ENCODE data around the gene MARVELD2. TPM values are rescaled to one million over a fixed set of nuclear protein-coding genes. Genes with fewer than 3 reads are reported as not detected.

MARVELD2 gene
- total RNA-seq, 1 experiment from 2014 or later, result 12.5 TPM

GRCh38 chr5:69491027-69491426 lies 76.1 kb downstream of the MARVELD2 start:
- no peak overlapping the region for H3K4me3 ChIP-seq (ENCODE audit: low read length)
- no peak for ATAC-seq
- no peak overlapping the region for H3K9ac ChIP-seq (ENCODE audit: low read length)
- BruUV-seq (replicated peaks), result no TSS peak
- peaks cover 18% of the 10 kb centered on the region; the same call in 1 of the 2 replicates for H4K20me1 ChIP-seq (ENCODE audit: low read length)
- no peaks in the 10 kb centered on the region for H3K9me2 ChIP-seq (replicated peaks; ENCODE audit: low read length)
- no peaks in the 10 kb centered on the region for H3K9me3 ChIP-seq (ENCODE audit: low read length)
- intact Hi-C loops (cut with micrococcal nuclease), result loop anchor here (5.0 kb wide), 1 partner anchor 39 kb away; no protein-coding TSS in a partner anchor
- DNase-seq, result no peak
- ChIA-PET POLR2A (ENCODE audit: unreplicated experiment) (no interaction called here), CTCF (no interaction called here)
- H3K4me1 ChIP-seq (ENCODE audit: insufficient read depth, low read length), result peaks cover 27% of the 10 kb centered on the region
- H2AFZ ChIP-seq (ENCODE audit: low read length), result no peak overlapping the region
- H3K27ac ChIP-seq (ENCODE audit: low read length), result no peak overlapping the region
- H3K79me2 ChIP-seq (ENCODE audit: low read length), result peaks cover 34% of the 10 kb centered on the region
- no peaks in the 10 kb centered on the region for H3K36me3 ChIP-seq (ENCODE audit: low read depth, low read length)
- H3F3A ChIP-seq (ENCODE audit: low read length, unreplicated experiment), result no peaks in the 10 kb centered on the region
- no peaks in the 10 kb centered on the region for H3K27me3 ChIP-seq (ENCODE audit: low read length)
- H3K4me2 ChIP-seq (ENCODE audit: low read length), result 0 out of 2 replicates have a peak overlapping the region, but pooled peaks have one; percentile 85
- TF ChIP-seq EZH2phosphoT487 (IDR thresholded peaks at IDR 0.05; ENCODE audit: borderline replicate concordance, low read length) (no peak), EZH2 (IDR thresholded peaks at IDR 0.05; ENCODE audit: low read length, unreplicated experiment) (no peak)
- TF ChIP-seq, protein P1, sequence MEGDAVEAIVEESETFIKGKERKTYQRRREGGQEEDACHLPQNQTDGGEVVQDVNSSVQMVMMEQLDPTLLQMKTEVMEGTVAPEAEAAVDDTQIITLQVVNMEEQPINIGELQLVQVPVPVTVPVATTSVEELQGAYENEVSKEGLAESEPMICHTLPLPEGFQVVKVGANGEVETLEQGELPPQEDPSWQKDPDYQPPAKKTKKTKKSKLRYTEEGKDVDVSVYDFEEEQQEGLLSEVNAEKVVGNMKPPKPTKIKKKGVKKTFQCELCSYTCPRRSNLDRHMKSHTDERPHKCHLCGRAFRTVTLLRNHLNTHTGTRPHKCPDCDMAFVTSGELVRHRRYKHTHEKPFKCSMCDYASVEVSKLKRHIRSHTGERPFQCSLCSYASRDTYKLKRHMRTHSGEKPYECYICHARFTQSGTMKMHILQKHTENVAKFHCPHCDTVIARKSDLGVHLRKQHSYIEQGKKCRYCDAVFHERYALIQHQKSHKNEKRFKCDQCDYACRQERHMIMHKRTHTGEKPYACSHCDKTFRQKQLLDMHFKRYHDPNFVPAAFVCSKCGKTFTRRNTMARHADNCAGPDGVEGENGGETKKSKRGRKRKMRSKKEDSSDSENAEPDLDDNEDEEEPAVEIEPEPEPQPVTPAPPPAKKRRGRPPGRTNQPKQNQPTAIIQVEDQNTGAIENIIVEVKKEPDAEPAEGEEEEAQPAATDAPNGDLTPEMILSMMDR (conservative IDR thresholded peaks at IDR 0.05; ENCODE audit: low read depth, low read length), result no peak

DNA sequence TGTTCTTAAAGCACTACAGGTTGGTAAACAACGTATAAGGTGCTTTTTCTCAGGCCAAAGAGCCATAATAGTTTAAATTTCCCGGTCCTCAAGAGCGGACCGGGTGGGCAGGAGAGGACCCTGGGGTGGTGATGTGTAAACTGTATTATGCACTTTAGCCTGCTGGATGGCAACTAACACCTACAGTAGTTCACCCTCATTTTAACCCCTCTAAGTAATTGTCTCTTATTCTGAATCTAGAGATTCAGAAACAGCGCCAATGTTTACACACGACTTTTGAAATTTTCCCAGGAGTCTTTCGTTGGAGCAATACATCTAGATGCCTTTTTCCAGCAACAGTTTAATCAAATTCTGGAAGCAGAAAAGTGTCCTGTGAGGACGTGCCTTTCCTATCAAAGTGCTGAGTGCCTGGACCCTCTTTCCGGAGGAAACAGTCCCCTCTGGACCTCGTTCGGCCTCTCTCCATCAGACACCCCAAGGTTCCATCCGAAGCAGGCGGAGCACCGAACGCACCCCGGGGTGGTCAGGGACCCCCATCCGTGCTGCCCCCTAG lies 77.0 kb downstream of the MARVELD2 start:
- Histone ChIP-seq H3K4me1 (ENCODE audit: insufficient read depth, low read length) (peaks cover 32% of the 10 kb centered on the region), H3K4me2 (ENCODE audit: low read length) (peak overlapping the region; percentile 85), H3K9me2 (replicated peaks; ENCODE audit: low read length) (no peaks in the 10 kb centered on the region), H3K27ac (ENCODE audit: low read length) (peak overlapping the region; percentile 88), H3K79me2 (ENCODE audit: low read length) (peaks cover 43% of the 10 kb centered on the region), H2AFZ (ENCODE audit: low read length) (peak overlapping the region; percentile 79), H3K36me3 (ENCODE audit: low read depth, low read length) (no peaks in the 10 kb centered on the region), H3K9ac (ENCODE audit: low read length) (peak overlapping the region; percentile 94), H4K20me1 (ENCODE audit: low read length) (peaks cover 19% of the 10 kb centered on the region; the same call in 1 of the 2 replicates), H3K27me3 (ENCODE audit: low read length) (no peaks in the 10 kb centered on the region), H3K4me3 (ENCODE audit: low read length) (peak overlapping the region; percentile 98), H3F3A (ENCODE audit: low read length, unreplicated experiment) (no peaks in the 10 kb centered on the region), H3K9me3 (ENCODE audit: low read length) (no peaks in the 10 kb centered on the region)
- ChIA-PET POLR2A (ENCODE audit: unreplicated experiment) (no interaction called here), CTCF (no interaction called here)
- ATAC-seq, result no peak; the same call in 1 of the 2 replicates
- no peak for DNase-seq
- intact Hi-C loops (cut with micrococcal nuclease), result loop anchor here (5.0 kb wide), 1 partner anchor 40 kb away; no protein-coding TSS in a partner anchor
- BruUV-seq (replicated peaks), result TSS peak; percentile 65
- TF ChIP-seq, protein P1 (conservative IDR thresholded peaks at IDR 0.05; ENCODE audit: low read depth, low read length), result no peak
- TF ChIP-seq EZH2 (IDR thresholded peaks at IDR 0.05; ENCODE audit: low read length, unreplicated experiment), result no peak
- no peak for TF ChIP-seq EZH2phosphoT487 (IDR thresholded peaks at IDR 0.05; ENCODE audit: borderline replicate concordance, low read length)

DNA sequence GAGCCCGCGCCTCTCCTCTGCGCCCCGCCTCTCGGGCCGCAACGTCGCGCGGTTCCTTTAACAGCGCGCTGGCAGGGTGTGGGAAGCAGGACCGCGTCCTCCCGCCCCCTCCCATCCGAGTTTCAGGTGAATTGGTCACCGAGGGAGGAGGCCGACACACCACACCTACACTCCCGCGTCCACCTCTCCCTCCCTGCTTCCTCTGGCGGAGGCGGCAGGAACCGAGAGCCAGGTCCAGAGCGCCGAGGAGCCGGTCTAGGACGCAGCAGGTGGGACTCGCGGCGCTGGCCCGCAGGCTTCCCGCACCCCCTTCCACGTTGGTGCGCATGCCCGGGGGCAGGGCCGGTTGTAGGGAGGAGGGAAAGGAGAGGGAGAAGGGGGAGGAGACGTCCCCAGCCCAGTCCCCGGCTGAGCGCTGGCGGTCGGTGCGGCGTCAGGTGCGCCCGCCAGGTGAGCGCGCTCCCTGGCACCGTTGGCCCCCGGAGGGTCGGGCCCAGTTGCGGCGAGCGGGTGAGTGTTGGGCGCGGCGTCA lies 77.5 kb downstream of the MARVELD2 start, which contains the start of gene OCLN:
OCLN (plus strand) TSS at position 400 of the 532 bp plus-strand sequence. CDS start 11,455 bp downstream, outside the sequence.
- Histone ChIP-seq H4K20me1 (ENCODE audit: low read length) (peaks cover 21% of the 10 kb centered on the region; the same call in 1 of the 2 replicates), H3K79me2 (ENCODE audit: low read length) (peaks cover 48% of the 10 kb centered on the region), H3K36me3 (ENCODE audit: low read depth, low read length) (no peaks in the 10 kb centered on the region), H3K4me1 (ENCODE audit: insufficient read depth, low read length) (peaks cover 37% of the 10 kb centered on the region), H3K27me3 (ENCODE audit: low read length) (no peaks in the 10 kb centered on the region), H3K4me3 (ENCODE audit: low read length) (peak within 1 kb of the TSS; percentile 98), H3K9me3 (ENCODE audit: low read length) (no peaks in the 10 kb centered on the region), H2AFZ (ENCODE audit: low read length) (peak within 1 kb of the TSS; percentile 79), H3K9me2 (replicated peaks; ENCODE audit: low read length) (no peaks in the 10 kb centered on the region), H3K9ac (ENCODE audit: low read length) (peak within 1 kb of the TSS; percentile 94), H3F3A (ENCODE audit: low read length, unreplicated experiment) (no peaks in the 10 kb centered on the region), H3K4me2 (ENCODE audit: low read length) (peak within 1 kb of the TSS; percentile 85), H3K27ac (ENCODE audit: low read length) (peak within 1 kb of the TSS; percentile 88)
- ChIA-PET POLR2A (ENCODE audit: unreplicated experiment) (interaction anchor here (0.7 kb wide), 1 partner anchor 93 kb away, joined by 3 read pairs; no protein-coding TSS in a partner anchor), CTCF (no interaction called here)
- no TSS peak for BruUV-seq (replicated peaks)
- peak; percentile 81 for DNase-seq
- TF ChIP-seq EZH2 (IDR thresholded peaks at IDR 0.05; ENCODE audit: low read length, unreplicated experiment) (no peak), EZH2phosphoT487 (IDR thresholded peaks at IDR 0.05; ENCODE audit: borderline replicate concordance, low read length) (no peak)
- TF ChIP-seq, protein P1 (conservative IDR thresholded peaks at IDR 0.05; ENCODE audit: low read depth, low read length), result no peak
- ATAC-seq, result peak; percentile 84
- intact Hi-C loops (cut with micrococcal nuclease), result loop anchor here (5.0 kb wide), 1 partner anchor 40 kb away; no protein-coding TSS in a partner anchor

Data from PC-3 (cell line).